GM06990 (cell line): ENCODE measurements around the gene SRSF6.

Experiments
- DNase-seq: peaks from one replicate; pipeline ENCODE4 v3.0.0-alpha.2; 2011; ENCODE audit not compliant: insufficient read length; ENCODE audit errors: extremely low read depth
- H3K27me3 ChIP-seq: replicated peaks from 2 replicates; pipeline ENCODE4 v1.6.0; 2011; ENCODE audit warnings: low read length; ENCODE audit not compliant: control insufficient read depth, insufficient read depth
- H3K36me3 ChIP-seq: 2 replicates; pipeline ENCODE4 v1.5.1; 2011; ENCODE audit warnings: low read length; ENCODE audit not compliant: control insufficient read depth, insufficient read depth
- H3K4me3 ChIP-seq: replicated peaks from 2 replicates; pipeline ENCODE4 v1.5.1; 2011; ENCODE audit warnings: low read depth, mild to moderate bottlenecking, control low read depth, low read length
- CTCF ChIP-seq: IDR thresholded peaks from 2 replicates; pipeline ENCODE4 v1.5.1; 2011; ENCODE audit warnings: low read length, control low read depth, mild to moderate bottlenecking, inconsistent platforms; ENCODE audit not compliant: insufficient read depth, poor library complexity, severe bottlenecking

The SRSF6 gene

GRCh38 chr20:43507150-43508080 lies 49.7 kb downstream of the SRSF6 start, which contains the start of gene L3MBTL1:
Gene L3MBTL1, plus strand, starts transcription at chr20:43507697. Its CDS starts 5,807 bp downstream, at chr20:43513504.
- TF ChIP-seq CTCF, result no peak
- no peaks in the 10 kb centered on the region; the same call in 1 of the 2 replicates for H3K27me3 ChIP-seq

GRCh38 chr20:43508106-43508505 lies 50.4 kb downstream of the SRSF6 start:
- Histone ChIP-seq H3K27me3 (no peaks in the 10 kb centered on the region; the same call in 1 of the 2 replicates), H3K4me3 (peak overlapping the region; percentile 66), H3K36me3 (no peaks in the 10 kb centered on the region)
- DNase-seq, result no peak
- no peak for TF ChIP-seq CTCF

More at GRCh38 chr20:43507150-43508080, 49.7 kb downstream of the SRSF6 start, which contains the start of gene L3MBTL1:
- Histone ChIP-seq H3K36me3 (no peaks in the 10 kb centered on the region), H3K4me3 (peak within 1 kb of the TSS; percentile 66)
- peak; percentile 42 for DNase-seq

GRCh38 chr20:43508604-43509040 lies 50.9 kb downstream of the SRSF6 start:
- no peaks in the 10 kb centered on the region; the same call in 1 of the 2 replicates for H3K27me3 ChIP-seq
- TF ChIP-seq CTCF, result no peak
- H3K36me3 ChIP-seq, result no peaks in the 10 kb centered on the region
- no peak for DNase-seq
- no peak overlapping the region for H3K4me3 ChIP-seq

GRCh38 chr20:43511879-43512278 lies 54.2 kb downstream of the SRSF6 start:
- no peaks in the 10 kb centered on the region for H3K36me3 ChIP-seq
- no peak for TF ChIP-seq CTCF
- no peak for DNase-seq
- H3K4me3 ChIP-seq, result no peak overlapping the region
- no peaks in the 10 kb centered on the region; the same call in 1 of the 2 replicates for H3K27me3 ChIP-seq

GRCh38 chr20:43513372-43513930 lies 55.8 kb downstream of the SRSF6 start:
- no peak for TF ChIP-seq CTCF
- Histone ChIP-seq H3K36me3 (no peaks in the 10 kb centered on the region), H3K4me3 (peak overlapping the region; percentile 67), H3K27me3 (no peaks in the 10 kb centered on the region)
- DNase-seq, result no peak
